Neural cell (in vitro differentiated cells): ENCODE data around the gene WDR4. TPM values are rescaled to one million over a fixed set of nuclear protein-coding genes. Genes with fewer than 3 reads are reported as not detected.
"Not testable (repeated sequence)": the region's sequence is repeated elsewhere in the genome, so short reads cannot be mapped to it uniquely, and the experiment has no call there.

ENCODE experiments used
- H2AFZ ChIP-seq: fragments of 200-600, 300-800 bp; sonication (generic), shearing (Covaris generic); 2 replicates; pipeline ENCODE4 v1.6.0; 2014; ENCODE audit warnings: low read depth, mild to moderate bottlenecking, antibody characterized with exemption, low read length, moderate library complexity
- H3F3A ChIP-seq: fragments of 200-600 bp; shearing (Covaris generic); 2 replicates; pipeline ENCODE4 v1.6.1; 2016; ENCODE audit warnings: mild to moderate bottlenecking, moderate library complexity, mixed read lengths, antibody characterized with exemption, low read length; ENCODE audit not compliant: insufficient read depth, poor library complexity, severe bottlenecking
- H3K27ac ChIP-seq: fragments of 200-600, 300-800 bp; sonication (generic), shearing (Covaris generic); 2 replicates; pipeline ENCODE4 v1.5.1; 2014; ENCODE audit warnings: mild to moderate bottlenecking, low read length, moderate library complexity
- H3K27me3 ChIP-seq: fragments of 300-800, 200-600 bp; sonication (generic), shearing (Covaris generic); 2 replicates; pipeline ENCODE4 v1.6.0; 2014; ENCODE audit warnings: mild to moderate bottlenecking, low read depth, low read length, moderate library complexity; ENCODE audit not compliant: insufficient read depth
- H3K36me3 ChIP-seq: fragments of 300-800, 200-600 bp; sonication (generic), shearing (Covaris generic); 2 replicates; pipeline ENCODE4 v1.5.1; 2014; ENCODE audit warnings: mild to moderate bottlenecking, antibody characterized with exemption, low read length, moderate library complexity; ENCODE audit not compliant: insufficient read depth
- H3K4me2 ChIP-seq: fragments of 300-800, 200-600 bp; sonication (generic), shearing (Covaris generic); 2 replicates; pipeline ENCODE4 v1.6.0; 2014; ENCODE audit warnings: mild to moderate bottlenecking, low read length
- H3K4me3 ChIP-seq: fragments of 300-800, 200-600 bp; sonication (generic), shearing (Covaris generic); 2 replicates; pipeline ENCODE4 v1.5.1; 2014; ENCODE audit warnings: mild to moderate bottlenecking, low read length, moderate library complexity
- H3K79me2 ChIP-seq: fragments of 200-600 bp; shearing (Covaris generic); replicated peaks from 2 replicates; pipeline ENCODE4 v1.6.0; 2014; ENCODE audit warnings: mild to moderate bottlenecking, low read length, moderate library complexity; ENCODE audit not compliant: insufficient read depth
- H3K9ac ChIP-seq: fragments of 300-800, 200-600 bp; sonication (generic), shearing (Covaris generic); 2 replicates; pipeline ENCODE4 v1.6.1; 2016; ENCODE audit warnings: mild to moderate bottlenecking, low read length, mixed read lengths
- H3K9me2 ChIP-seq: fragments of 200-600 bp; shearing (Covaris generic); 2 replicates; pipeline ENCODE4 v1.6.1; 2016; ENCODE audit warnings: mild to moderate bottlenecking, low read length, mixed read lengths; ENCODE audit not compliant: insufficient read depth
- H3K9me3 ChIP-seq: fragments of 200-600, 300-800 bp; sonication (generic), shearing (Covaris generic); 2 replicates; pipeline ENCODE4 v1.6.1; 2016; ENCODE audit warnings: mild to moderate bottlenecking, mixed run types, low read length, moderate library complexity, mixed read lengths
- H4K20me1 ChIP-seq: fragments of 200-600 bp; shearing (Covaris generic); 2 replicates; pipeline ENCODE4 v1.6.1; 2016; ENCODE audit warnings: mild to moderate bottlenecking, mixed run types; ENCODE audit not compliant: insufficient read depth
- EP300 ChIP-seq: fragments of 450-650 bp; conservative IDR thresholded peaks from 2 replicates; pipeline ENCODE4 v1.6.1; 2014; ENCODE audit warnings: antibody characterized with exemption, mild to moderate bottlenecking, moderate library complexity; ENCODE audit not compliant: poor library complexity, severe bottlenecking
- EZH2 ChIP-seq: fragments of 200-600, 300-800 bp; shearing (Covaris generic), sonication (generic); IDR thresholded peaks from 2 replicates; pipeline ENCODE4 v1.6.1; 2014; ENCODE audit warnings: antibody characterized with exemption, low read length, borderline replicate concordance, mild to moderate bottlenecking; ENCODE audit not compliant: insufficient read depth, poor library complexity, severe bottlenecking
- MXI1 ChIP-seq: fragments of 450-650 bp; conservative IDR thresholded peaks from 2 replicates; pipeline ENCODE4 v1.6.1; 2014; ENCODE audit warnings: antibody characterized with exemption, mild to moderate bottlenecking; ENCODE audit not compliant: poor library complexity, severe bottlenecking
- POLR2AphosphoS5 ChIP-seq: IDR thresholded peaks from 2 replicates; pipeline ENCODE4 v1.6.1; 2012
- RAD21 ChIP-seq: fragments of 450-650 bp; conservative IDR thresholded peaks from 2 replicates; pipeline ENCODE4 v1.6.1; 2014; ENCODE audit warnings: antibody characterized with exemption, mild to moderate bottlenecking, moderate library complexity
- SMC3 ChIP-seq: fragments of 450-650 bp; conservative IDR thresholded peaks from 2 replicates; pipeline ENCODE4 v1.6.1; 2014; ENCODE audit warnings: antibody characterized with exemption, mild to moderate bottlenecking, moderate library complexity; ENCODE audit not compliant: poor library complexity
- TAF1 ChIP-seq: IDR thresholded peaks from 2 replicates; pipeline ENCODE4 v1.6.1; 2012; ENCODE audit warnings: low read depth
- polyA plus RNA-seq: library from polyadenylated mRNA; depleted of rRNA; stranded (reverse); fragments of >200 nt; gene quantifications from 2 replicates; pipeline ENCODE4 v1.2.3, GENCODE V29; 2014
- TF ChIP-seq, protein P1 (sequence below): fragments of 450-650 bp; IDR thresholded peaks from 2 replicates; pipeline ENCODE4 v1.5.1; 2014; ENCODE audit warnings: antibody characterized with exemption, mild to moderate bottlenecking, moderate library complexity; ENCODE audit not compliant: poor library complexity, severe bottlenecking
- TF ChIP-seq, protein P2 (sequence below): IDR thresholded peaks from 2 replicates; pipeline ENCODE4 v1.6.1; 2012; ENCODE audit warnings: borderline replicate concordance

Gene WDR4
- polyA plus RNA-seq, 1 donor from 2014 or later = 9.2 TPM

DNA sequence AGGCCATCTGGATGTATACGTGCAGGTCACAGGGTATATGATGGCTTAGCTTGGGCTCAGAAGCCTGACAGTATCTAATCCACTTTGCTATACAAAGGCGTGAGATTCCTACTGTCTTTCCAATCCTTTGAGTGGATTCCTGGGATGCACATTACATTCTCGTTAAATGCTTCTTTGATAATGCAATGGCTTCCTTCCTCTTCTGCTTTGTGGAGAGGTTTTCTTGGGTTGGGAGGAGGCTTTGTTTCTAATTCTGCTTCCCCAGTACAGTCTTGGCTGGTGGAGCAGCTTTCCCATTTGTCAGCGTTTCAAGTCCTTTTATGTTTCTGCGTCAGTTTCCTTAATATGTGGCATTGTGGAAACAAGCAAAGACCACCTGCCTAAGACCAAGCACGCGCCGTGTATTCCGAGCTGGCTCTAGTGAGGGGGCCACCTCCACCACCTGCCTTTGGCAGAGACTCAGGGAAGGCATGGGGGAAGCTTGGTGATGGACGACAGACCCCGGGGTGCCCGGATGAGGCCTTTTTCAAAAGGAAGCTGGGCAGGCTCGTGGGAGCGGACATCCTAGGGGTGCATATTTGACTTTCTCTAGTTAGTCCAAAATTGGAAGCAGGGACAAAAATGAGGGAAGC lies 72.7 kb downstream of the WDR4 start:
- Histone ChIP-seq H4K20me1 (no peaks in the 10 kb centered on the region), H3F3A (no peaks in the 10 kb centered on the region), H2AFZ (no peak overlapping the region), H3K79me2 (no peaks in the 10 kb centered on the region), H3K9ac (no peak overlapping the region), H3K9me2 (no peaks in the 10 kb centered on the region), H3K27me3 (no peaks in the 10 kb centered on the region), H3K4me3 (no peak overlapping the region), H3K9me3 (no peaks in the 10 kb centered on the region), H3K27ac (no peak overlapping the region), H3K4me2 (no peak overlapping the region), H3K36me3 (no peaks in the 10 kb centered on the region)
- no peak for TF ChIP-seq EP300
- TF ChIP-seq SMC3 = no peak
- TF ChIP-seq, protein P1, sequence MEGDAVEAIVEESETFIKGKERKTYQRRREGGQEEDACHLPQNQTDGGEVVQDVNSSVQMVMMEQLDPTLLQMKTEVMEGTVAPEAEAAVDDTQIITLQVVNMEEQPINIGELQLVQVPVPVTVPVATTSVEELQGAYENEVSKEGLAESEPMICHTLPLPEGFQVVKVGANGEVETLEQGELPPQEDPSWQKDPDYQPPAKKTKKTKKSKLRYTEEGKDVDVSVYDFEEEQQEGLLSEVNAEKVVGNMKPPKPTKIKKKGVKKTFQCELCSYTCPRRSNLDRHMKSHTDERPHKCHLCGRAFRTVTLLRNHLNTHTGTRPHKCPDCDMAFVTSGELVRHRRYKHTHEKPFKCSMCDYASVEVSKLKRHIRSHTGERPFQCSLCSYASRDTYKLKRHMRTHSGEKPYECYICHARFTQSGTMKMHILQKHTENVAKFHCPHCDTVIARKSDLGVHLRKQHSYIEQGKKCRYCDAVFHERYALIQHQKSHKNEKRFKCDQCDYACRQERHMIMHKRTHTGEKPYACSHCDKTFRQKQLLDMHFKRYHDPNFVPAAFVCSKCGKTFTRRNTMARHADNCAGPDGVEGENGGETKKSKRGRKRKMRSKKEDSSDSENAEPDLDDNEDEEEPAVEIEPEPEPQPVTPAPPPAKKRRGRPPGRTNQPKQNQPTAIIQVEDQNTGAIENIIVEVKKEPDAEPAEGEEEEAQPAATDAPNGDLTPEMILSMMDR = no peak

DNA sequence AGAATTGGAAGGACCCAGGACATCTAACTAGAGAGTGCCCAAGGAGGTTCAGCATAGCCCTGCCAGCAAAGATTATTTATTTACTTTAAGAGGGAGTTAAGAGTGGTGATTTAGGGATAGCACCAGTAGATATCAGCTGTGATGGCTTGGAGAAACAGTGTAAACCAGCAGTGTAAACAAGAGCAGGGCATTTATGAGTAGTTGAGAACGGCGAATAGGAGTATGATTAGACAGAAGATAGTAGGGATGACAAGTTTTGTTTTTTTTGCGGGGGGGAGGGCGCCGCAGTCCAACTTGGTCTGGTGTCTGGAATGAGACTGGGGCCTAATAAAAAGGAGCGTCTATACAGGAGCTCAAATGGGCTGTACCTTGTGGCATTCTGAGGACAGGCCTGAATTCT lies 77.7 kb downstream of the WDR4 start:
- not testable (repeated sequence) for H3K36me3 ChIP-seq, H4K20me1 ChIP-seq, H3F3A ChIP-seq, H3K27me3 ChIP-seq, H3K79me2 ChIP-seq, H3K4me3 ChIP-seq, H3K27ac ChIP-seq, H3K9me2 ChIP-seq, H2AFZ ChIP-seq, H3K4me2 ChIP-seq, H3K9me3 ChIP-seq, H3K9ac ChIP-seq

DNA sequence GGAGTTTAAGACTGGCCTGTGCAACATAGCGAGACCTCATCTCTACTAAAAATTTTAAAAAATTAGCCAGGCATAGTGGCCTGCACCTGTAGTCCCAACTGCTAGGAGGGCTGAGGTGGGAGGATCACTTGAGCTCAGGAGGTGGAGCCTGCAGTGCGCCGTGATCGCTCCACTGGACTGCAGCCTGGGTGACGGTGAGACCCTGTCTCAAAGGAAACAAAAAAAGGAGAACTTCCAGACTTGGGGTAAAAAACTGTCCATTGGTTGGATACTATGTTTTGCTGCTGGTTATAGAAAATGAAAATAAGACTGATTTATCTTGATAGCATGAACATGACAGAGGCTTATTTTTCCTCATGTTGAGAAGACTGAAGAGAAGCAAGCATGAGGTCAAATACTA lies 79.4 kb downstream of the WDR4 start:
- Histone ChIP-seq H3K9me3 (no peaks in the 10 kb centered on the region), H3K27ac (no peak overlapping the region), H3K9ac (no peak overlapping the region), H3K79me2 (no peaks in the 10 kb centered on the region), H3K27me3 (no peaks in the 10 kb centered on the region), H2AFZ (no peak overlapping the region), H3K9me2 (no peaks in the 10 kb centered on the region), H3K36me3 (no peaks in the 10 kb centered on the region), H3F3A (no peaks in the 10 kb centered on the region), H3K4me3 (no peak overlapping the region), H3K4me2 (no peak overlapping the region), H4K20me1 (no peaks in the 10 kb centered on the region)
- TF ChIP-seq TAF1 (no peak), EZH2 (no peak), EP300 (no peak), RAD21 (no peak), POLR2AphosphoS5 (no peak), MXI1 (no peak), SMC3 (no peak)
- TF ChIP-seq, protein P2, sequence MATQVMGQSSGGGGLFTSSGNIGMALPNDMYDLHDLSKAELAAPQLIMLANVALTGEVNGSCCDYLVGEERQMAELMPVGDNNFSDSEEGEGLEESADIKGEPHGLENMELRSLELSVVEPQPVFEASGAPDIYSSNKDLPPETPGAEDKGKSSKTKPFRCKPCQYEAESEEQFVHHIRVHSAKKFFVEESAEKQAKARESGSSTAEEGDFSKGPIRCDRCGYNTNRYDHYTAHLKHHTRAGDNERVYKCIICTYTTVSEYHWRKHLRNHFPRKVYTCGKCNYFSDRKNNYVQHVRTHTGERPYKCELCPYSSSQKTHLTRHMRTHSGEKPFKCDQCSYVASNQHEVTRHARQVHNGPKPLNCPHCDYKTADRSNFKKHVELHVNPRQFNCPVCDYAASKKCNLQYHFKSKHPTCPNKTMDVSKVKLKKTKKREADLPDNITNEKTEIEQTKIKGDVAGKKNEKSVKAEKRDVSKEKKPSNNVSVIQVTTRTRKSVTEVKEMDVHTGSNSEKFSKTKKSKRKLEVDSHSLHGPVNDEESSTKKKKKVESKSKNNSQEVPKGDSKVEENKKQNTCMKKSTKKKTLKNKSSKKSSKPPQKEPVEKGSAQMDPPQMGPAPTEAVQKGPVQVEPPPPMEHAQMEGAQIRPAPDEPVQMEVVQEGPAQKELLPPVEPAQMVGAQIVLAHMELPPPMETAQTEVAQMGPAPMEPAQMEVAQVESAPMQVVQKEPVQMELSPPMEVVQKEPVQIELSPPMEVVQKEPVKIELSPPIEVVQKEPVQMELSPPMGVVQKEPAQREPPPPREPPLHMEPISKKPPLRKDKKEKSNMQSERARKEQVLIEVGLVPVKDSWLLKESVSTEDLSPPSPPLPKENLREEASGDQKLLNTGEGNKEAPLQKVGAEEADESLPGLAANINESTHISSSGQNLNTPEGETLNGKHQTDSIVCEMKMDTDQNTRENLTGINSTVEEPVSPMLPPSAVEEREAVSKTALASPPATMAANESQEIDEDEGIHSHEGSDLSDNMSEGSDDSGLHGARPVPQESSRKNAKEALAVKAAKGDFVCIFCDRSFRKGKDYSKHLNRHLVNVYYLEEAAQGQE = no peak
- TF ChIP-seq, protein P1 = no peak
